Measurements from ENCODE around the gene MIER3. TPM values are rescaled to one million over a fixed set of nuclear protein-coding genes. Genes with fewer than 3 reads are reported as not detected.

MIER3 gene
- total and polyA plus RNA-seq, 2 of the 13 experiments (the other 11 are each of a cell fraction or from before 2014, with no cell fraction given), result 14.6 to 38.8 TPM

DNA sequence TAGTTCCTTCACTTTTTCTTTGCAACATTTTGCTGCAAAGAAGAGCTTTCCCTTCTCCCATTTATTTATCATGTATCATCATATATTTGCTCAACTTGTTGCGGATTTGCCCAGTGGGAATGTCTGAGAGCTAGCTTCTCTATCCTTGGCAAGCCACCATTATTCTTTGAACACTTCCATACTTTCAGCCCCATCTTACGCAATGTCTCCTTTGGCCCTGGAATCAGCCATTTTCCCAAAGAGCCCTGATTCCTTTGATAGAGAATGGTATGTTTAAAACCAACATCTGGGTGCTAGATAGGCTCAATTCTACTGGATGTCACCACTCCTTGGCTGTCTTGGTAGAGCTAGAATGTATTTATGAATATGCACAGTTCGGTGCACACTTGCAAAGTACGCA, 55.2 kb downstream of the MIER3 start (continued):
- no peak for TF ChIP-seq BRF2 (CRISPR knock-in tag; IDR thresholded peaks at IDR 0.05)
- TF ChIP-seq ZNF124 (CRISPR knock-in tag; IDR thresholded peaks at IDR 0.05), result no peak
- no peak for TF ChIP-seq ZMAT3 (CRISPR knock-in tag; conservative IDR thresholded peaks at IDR 0.05)
- no peak for TF ChIP-seq FOXA1 (IDR thresholded peaks at IDR 0.05)
- TF ChIP-seq FOXA1 (CRISPR knock-in tag; IDR thresholded peaks at IDR 0.05), result no peak
- TF ChIP-seq KDM5A (IDR thresholded peaks at IDR 0.05; ENCODE audit: borderline replicate concordance, low read length), result no peak
- peak; percentile 75 for TF ChIP-seq CEBPB (IDR thresholded peaks at IDR 0.05; ENCODE audit: borderline replicate concordance, low read depth, low read length)
- no peak for TF ChIP-seq DMTF1 (CRISPR knock-in tag; IDR thresholded peaks at IDR 0.05)
- TF ChIP-seq, protein P1, sequence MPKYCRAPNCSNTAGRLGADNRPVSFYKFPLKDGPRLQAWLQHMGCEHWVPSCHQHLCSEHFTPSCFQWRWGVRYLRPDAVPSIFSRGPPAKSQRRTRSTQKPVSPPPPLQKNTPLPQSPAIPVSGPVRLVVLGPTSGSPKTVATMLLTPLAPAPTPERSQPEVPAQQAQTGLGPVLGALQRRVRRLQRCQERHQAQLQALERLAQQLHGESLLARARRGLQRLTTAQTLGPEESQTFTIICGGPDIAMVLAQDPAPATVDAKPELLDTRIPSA (CRISPR knock-in tag; IDR thresholded peaks at IDR 0.05; ENCODE audit: borderline replicate concordance), result no peak
- TF ChIP-seq ZBTB3 (CRISPR knock-in tag; IDR thresholded peaks at IDR 0.05; ENCODE audit: borderline replicate concordance, low read depth), result no peak
- no peak for TF ChIP-seq ZNF562 (CRISPR knock-in tag; IDR thresholded peaks at IDR 0.05; ENCODE audit: borderline replicate concordance)
